DLD1 (cell line): ENCODE data around the gene SLCO4A1.

Source experiments
- in situ Hi-C: cut with HindIII; loops from 2 replicates; pipeline ENCODE4 v1.10.0; 2017; ENCODE audit warnings: low sequenced_read_pairs

SLCO4A1 gene

DNA sequence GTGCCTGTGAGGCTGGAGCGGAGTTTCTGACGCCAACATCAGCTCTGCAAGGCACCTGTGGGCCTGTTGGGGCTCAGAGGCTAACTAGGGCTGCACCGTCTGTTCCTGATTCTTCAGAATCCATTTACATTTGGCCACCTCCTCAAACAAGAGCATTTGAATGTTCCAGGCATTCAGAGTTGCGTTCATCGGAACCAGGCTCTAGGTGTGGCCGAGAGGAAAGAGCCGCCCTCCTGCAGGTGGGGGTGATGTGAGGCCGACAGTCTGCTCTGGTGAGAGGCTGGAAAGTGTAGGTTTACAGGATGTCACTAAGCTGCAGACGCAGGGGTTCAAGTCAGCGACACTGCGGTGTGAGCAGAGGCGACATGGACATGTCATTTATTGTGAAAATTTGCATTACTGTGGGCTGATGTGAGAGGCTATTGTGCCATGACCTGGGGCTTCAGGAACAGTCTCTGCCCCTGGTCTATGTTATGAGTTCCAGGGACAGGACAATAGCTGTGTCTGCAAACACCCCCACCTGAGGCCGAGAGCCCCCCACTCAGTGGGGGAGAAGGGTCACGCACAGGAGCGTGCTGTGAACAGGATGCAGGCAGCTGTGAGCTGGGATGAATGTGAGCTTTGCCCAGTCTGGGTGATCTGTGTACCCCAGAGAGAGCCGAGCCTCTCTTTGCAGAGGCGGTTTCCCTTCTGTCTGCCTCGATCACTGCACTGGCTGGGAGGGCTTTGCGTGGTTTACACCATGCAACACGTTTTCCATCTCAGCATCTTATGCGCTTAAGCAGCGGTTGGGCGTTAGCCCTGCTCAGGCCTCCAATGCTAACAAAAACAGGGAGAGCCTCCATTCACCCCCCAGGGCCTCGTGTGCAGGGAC, 21.1 kb downstream of the SLCO4A1 start:
- in situ Hi-C loops, result no loop called here

DNA sequence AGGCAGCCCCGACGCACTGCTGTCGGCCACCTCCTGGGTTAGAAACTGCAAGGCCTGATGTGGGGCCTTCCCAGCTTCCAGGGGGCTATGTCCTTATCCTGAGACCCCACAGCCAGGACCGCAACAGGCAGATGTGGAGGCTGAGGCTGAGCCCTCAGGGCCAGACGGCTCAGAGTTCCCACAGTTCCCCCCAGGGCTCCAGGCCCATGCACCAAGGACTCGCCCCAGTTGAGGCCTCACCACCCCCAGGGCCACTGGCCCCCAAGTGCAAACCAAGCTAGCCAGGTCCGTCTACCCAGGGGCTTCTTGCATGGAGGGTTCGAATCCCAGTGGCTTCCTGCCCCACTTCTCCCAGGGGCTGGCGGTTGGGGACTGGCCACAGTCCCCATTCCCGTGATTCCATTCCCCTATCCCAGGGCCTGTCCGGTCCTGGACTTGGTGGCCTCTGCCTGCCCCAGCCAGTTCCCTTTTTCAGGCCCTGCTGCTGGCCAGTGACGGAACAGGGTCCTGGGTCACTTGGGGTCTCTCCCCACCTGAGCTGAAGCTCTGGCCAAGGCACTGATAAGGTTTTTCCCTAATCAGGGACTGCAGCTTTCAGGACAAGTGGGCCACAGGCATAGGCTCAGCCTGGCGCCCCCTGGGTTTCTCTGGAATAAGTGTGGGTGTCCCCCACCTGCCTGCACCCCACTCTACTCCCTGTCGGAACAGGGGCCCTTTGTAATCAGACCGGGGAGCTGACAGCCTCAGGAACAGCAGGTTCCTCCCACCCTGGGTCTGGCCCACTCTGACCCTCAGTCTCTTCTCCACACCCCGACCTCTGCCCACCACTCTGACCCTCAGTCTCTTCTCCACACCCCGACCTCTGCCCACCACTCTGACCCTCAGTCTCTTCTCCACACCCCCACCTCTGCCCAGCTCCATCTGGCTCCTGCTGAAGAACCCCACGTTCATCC, 22.0 kb downstream of the SLCO4A1 start:
- in situ Hi-C loops, result no loop called here

DNA sequence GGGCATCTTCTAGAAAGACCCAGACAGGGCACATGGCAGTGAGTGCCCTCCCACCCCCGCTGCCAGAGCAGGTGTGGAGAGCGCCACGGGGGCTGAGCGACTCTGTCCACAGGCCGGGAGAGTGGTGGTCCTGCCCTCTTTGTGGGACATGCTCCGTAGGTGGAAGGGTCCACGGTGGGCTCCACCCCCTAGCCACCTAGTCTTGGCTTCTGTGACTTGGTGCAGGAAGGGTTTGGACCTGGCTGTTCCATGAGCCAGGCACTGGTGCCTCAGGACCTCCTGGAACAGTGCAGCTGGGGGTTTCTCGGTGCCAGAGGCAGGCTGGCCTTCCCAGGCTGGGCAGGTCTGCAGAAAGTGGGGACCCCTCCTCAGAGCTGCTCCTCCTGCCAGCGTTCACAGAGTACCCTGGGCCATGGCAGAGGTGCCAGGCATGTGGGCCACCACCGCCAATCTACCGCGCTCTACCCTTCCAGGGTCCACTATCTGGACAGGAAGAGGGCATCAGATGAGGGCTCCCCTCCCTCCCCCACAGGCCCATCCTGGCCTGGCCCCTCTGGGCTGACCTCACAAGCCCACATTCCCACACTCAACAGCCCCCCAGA, 23.0 kb downstream of the SLCO4A1 start:
- in situ Hi-C loops, result no loop called here

- in situ Hi-C loops, result no loop called here
Observed at GRCh38 chr20:62665826-62666735, 23.8 kb downstream of the SLCO4A1 start.

- in situ Hi-C loops, result no loop called here
Observed at GRCh38 chr20:62666736-62667529, 24.6 kb downstream of the SLCO4A1 start.

GRCh38 chr20:62667530-62668440, 25.5 kb downstream of the SLCO4A1 start:
- in situ Hi-C loops, result no loop called here

DNA sequence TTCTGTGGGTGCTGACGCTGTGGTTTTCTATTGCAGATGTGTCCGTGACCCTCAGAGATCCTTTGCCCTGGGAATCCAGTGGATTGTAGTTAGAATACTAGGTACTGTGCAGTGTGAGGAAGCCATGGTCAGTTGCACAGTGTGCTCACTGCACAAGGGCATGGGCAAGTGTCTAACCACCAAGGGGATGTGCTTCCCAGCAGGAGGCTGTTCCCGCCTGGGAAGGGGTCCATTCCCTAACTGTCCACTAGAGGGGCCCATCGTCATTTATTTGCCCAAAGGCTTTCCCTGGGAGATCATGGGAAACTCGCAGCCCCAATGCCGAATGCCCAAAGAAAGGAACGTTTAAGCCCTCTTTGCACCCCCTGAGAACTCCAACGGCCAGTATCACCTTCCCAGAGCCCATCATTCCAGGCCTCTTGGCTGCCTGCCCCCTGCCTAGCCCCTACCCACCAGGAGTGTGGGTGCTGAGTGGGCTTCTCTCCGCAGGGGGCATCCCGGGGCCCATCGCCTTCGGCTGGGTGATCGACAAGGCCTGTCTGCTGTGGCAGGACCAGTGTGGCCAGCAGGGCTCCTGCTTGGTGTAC, 26.2 kb downstream of the SLCO4A1 start:
- in situ Hi-C loops, result no loop called here

DNA sequence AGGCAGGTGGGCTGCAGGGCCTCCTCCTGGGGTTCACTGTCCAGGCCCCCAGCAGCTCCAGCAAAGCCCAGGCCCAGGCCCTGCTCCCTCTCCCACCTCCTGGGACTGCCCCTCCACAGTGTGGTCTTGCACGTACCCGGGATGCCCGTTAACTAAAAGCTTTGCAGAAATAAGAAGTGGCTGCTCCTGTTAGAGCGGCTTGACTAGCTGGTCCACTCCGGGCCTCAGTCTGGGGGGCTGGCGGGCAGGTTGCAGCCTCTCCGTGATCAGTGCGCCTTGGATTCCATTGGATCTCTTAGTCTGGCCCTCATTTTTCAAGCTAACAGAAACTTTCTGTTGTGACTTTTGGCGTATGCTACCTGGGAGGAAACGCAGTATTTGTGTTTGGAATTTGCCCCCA, 26.9 kb downstream of the SLCO4A1 start:
- in situ Hi-C loops, result no loop called here

DNA sequence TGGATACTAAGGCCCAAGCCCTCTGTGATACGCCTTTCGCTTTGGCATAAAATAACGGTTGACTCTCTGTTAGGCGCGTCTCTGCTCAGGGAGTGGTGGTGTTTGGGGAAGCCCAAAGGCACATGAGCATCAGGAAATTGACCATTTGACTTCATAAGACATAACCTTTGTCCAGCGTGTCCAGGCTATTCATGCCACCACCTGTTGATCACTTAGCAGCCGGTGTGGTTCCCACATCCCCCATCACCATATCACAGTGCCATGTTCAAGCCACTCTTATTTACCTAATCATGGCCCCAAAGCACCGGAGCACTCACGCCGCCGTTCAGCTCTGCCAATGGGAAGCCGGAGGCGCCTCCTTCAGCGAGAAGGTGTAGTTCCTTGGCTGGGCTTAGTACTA, 27.9 kb downstream of the SLCO4A1 start:
- in situ Hi-C loops, result no loop called here

GRCh38 chr20:62670998-62671397, 28.7 kb downstream of the SLCO4A1 start:
- in situ Hi-C loops, result no loop called here

GRCh38 chr20:62671765-62672164, 29.5 kb downstream of the SLCO4A1 start:
- in situ Hi-C loops, result no loop called here

GRCh38 chr20:62674370-62674769, 32.1 kb downstream of the SLCO4A1 start:
- in situ Hi-C loops, result no loop called here

GRCh38 chr20:62675156-62675876, 33.0 kb downstream of the SLCO4A1 start:
- in situ Hi-C loops, result no loop called here

GRCh38 chr20:62675877-62676260, 33.6 kb downstream of the SLCO4A1 start:
- in situ Hi-C loops, result no loop called here

GRCh38 chr20:62676976-62677375, 34.7 kb downstream of the SLCO4A1 start:
- in situ Hi-C loops, result no loop called here

- in situ Hi-C loops, result no loop called here
Observed at GRCh38 chr20:62677678-62678077, 35.4 kb downstream of the SLCO4A1 start.

- in situ Hi-C loops, result no loop called here
Observed at GRCh38 chr20:62678553-62678952, 36.2 kb downstream of the SLCO4A1 start.
